PC-9 (cell line): Measurements from ENCODE around the gene VIPR1. TPM values are rescaled to one million over a fixed set of nuclear protein-coding genes. Genes with fewer than 3 reads are reported as not detected.

Experiments
- BruUV-seq: library from RNA; stranded (reverse); fragments of 400-500 nt; replicated peaks from 2 replicates; lab custom pipeline; 2021; lab: Mats Ljungman, UMichigan
- CTCF ChIA-PET: fragments of 300-600 bp; sonication (Branson Sonifier 250); formaldehyde crosslinking; loops from one replicate; lab custom pipeline; 2022; ENCODE audit warnings: antibody characterized with exemption; lab: Charles Lee
- POLR2A ChIA-PET: fragments of 300-600 bp; sonication (Branson Sonifier 250); formaldehyde crosslinking; loops from one replicate; lab custom pipeline; 2022; ENCODE audit warnings: antibody characterized with exemption; ENCODE audit not compliant: unreplicated experiment; lab: Charles Lee
- DNase-seq, 2 experiments: peaks; one replicate each; pipeline versions ENCODE4 v3.0.0 to v3.0.0-alpha.2; 2015 to 2022; ENCODE audit warnings: mixed read lengths in 1 of 2
- H2AFZ ChIP-seq: fragments of 200-600 bp; sonication (generic); 2 replicates; pipeline ENCODE4 v1.8.1; 2017; ENCODE audit warnings: antibody characterized with exemption
- H3F3A ChIP-seq: fragments of 200-600 bp; sonication (generic); 2 replicates; pipeline ENCODE4 v1.8.1; 2017; ENCODE audit warnings: antibody characterized with exemption, mild to moderate bottlenecking, low read depth; ENCODE audit not compliant: insufficient read depth
- H3K27ac ChIP-seq: fragments of 200-600 bp; sonication (generic); 2 replicates; pipeline ENCODE4 v1.6.1; 2016; ENCODE audit warnings: mixed run types
- H3K27me3 ChIP-seq: fragments of 200-600 bp; sonication (generic); 2 replicates; pipeline ENCODE4 v1.6.1; 2016; ENCODE audit warnings: low read depth, mixed run types; ENCODE audit not compliant: insufficient read depth
- H3K36me3 ChIP-seq: fragments of 200-600 bp; sonication (generic); 2 replicates; pipeline ENCODE4 v1.6.1; 2016; ENCODE audit warnings: low read depth, mixed run types
- H3K4me1 ChIP-seq: fragments of 200-600 bp; sonication (generic); replicated peaks from 2 replicates; pipeline ENCODE4 v1.6.1; 2016; ENCODE audit warnings: mixed run types; ENCODE audit not compliant: insufficient read depth
- H3K4me2 ChIP-seq: fragments of 200-600 bp; sonication (generic); 2 replicates; pipeline ENCODE4 v1.6.1; 2017; ENCODE audit warnings: mixed run types
- H3K4me3 ChIP-seq: fragments of 200-600 bp; sonication (generic); 2 replicates; pipeline ENCODE4 v1.6.1; 2016; ENCODE audit warnings: mixed run types
- H3K79me2 ChIP-seq: fragments of 200-600 bp; sonication (generic); 2 replicates; pipeline ENCODE4 v1.6.1; 2017; ENCODE audit warnings: low read depth, mixed run types
- H3K9me2 ChIP-seq: fragments of 200-600 bp; sonication (generic); 2 replicates; pipeline ENCODE4 v1.8.1; 2017; ENCODE audit warnings: mild to moderate bottlenecking; ENCODE audit not compliant: insufficient read depth
- H3K9me3 ChIP-seq: fragments of 200-600 bp; sonication (generic); 2 replicates; pipeline ENCODE4 v1.8.1; 2016; ENCODE audit warnings: low read depth; ENCODE audit not compliant: insufficient read depth
- H4K20me1 ChIP-seq: fragments of 200-600 bp; sonication (generic); 2 replicates; pipeline ENCODE4 v1.8.1; 2017; ENCODE audit not compliant: insufficient read depth
- CTCF ChIP-seq: fragments of 200-600 bp; sonication (generic); conservative IDR thresholded peaks from 2 replicates; pipeline ENCODE4 v1.6.1; 2017; ENCODE audit warnings: mixed run types, antibody characterized with exemption, mild to moderate bottlenecking, moderate library complexity
- EZH2 ChIP-seq: fragments of 200-600 bp; sonication (generic); IDR thresholded peaks from 2 replicates; pipeline ENCODE4 v1.8.0; 2017; ENCODE audit warnings: antibody characterized with exemption, low read depth
- intact Hi-C: fragments of 100-400 bp; cut with micrococcal nuclease; formaldehyde crosslinking; loops from one replicate; pipeline ENCODE4 v1.10.0; 2022; ENCODE audit not compliant: unreplicated experiment
- total RNA-seq: library from RNA; stranded (reverse); gene quantifications from 2 replicates; pipeline ENCODE4 v1.2.3, GENCODE V29; 2021

Gene VIPR1
- total RNA-seq, 1 experiment from 2014 or later, result 23.9 TPM

GRCh38 chr3:42492508-42493080 is 9.8 kb upstream of the VIPR1 start:
- intact Hi-C loops, result no loop called here
- Histone ChIP-seq H3K4me2 (no peak overlapping the region; the same call in 1 of the 2 replicates), H3K27ac (no peak overlapping the region), H2AFZ (no peak overlapping the region), H3K79me2 (no peaks in the 10 kb centered on the region), H3F3A (peaks cover 26% of the 10 kb centered on the region; the same call in 1 of the 2 replicates), H3K36me3 (no peaks in the 10 kb centered on the region), H3K4me3 (no peak overlapping the region), H3K27me3 (no peaks in the 10 kb centered on the region), H3K9me2 (no peaks in the 10 kb centered on the region), H3K9me3 (no peaks in the 10 kb centered on the region), H3K4me1 (peaks cover 69% of the 10 kb centered on the region), H4K20me1 (no peaks in the 10 kb centered on the region)
- POLR2A ChIA-PET, result no interaction called here
- CTCF ChIA-PET, result no interaction called here
- DNase-seq, result no peak
- BruUV-seq, result no TSS peak
- TF ChIP-seq CTCF (no peak), EZH2 (no peak)

- BruUV-seq, result no TSS peak
- Histone ChIP-seq H3K9me3 (no peaks in the 10 kb centered on the region), H4K20me1 (no peaks in the 10 kb centered on the region), H3F3A (peaks cover 31% of the 10 kb centered on the region; the same call in 1 of the 2 replicates), H3K27me3 (no peaks in the 10 kb centered on the region), H3K4me3 (no peak overlapping the region), H3K27ac (no peak overlapping the region), H3K9me2 (no peaks in the 10 kb centered on the region), H3K4me2 (no peak overlapping the region), H3K4me1 (peaks cover 73% of the 10 kb centered on the region), H3K36me3 (no peaks in the 10 kb centered on the region), H2AFZ (no peak overlapping the region), H3K79me2 (no peaks in the 10 kb centered on the region)
- intact Hi-C loops, result no loop called here
- no peak for TF ChIP-seq CTCF
- no peak for TF ChIP-seq EZH2
- no peak for DNase-seq
- ChIA-PET CTCF (no interaction called here), POLR2A (no interaction called here)
Measured at GRCh38 chr3:42493126-42493797, 9.2 kb upstream of the VIPR1 start.

GRCh38 chr3:42493798-42494151 is 8.7 kb upstream of the VIPR1 start:
- Histone ChIP-seq H3K9me3 (no peaks in the 10 kb centered on the region), H4K20me1 (no peaks in the 10 kb centered on the region), H3K4me3 (no peak overlapping the region), H3K27ac (no peak overlapping the region), H3K4me2 (no peak overlapping the region), H3K4me1 (peaks cover 72% of the 10 kb centered on the region), H3K27me3 (no peaks in the 10 kb centered on the region), H3K36me3 (no peaks in the 10 kb centered on the region), H3K79me2 (no peaks in the 10 kb centered on the region), H3F3A (peaks cover 34% of the 10 kb centered on the region; the same call in 1 of the 2 replicates), H3K9me2 (no peaks in the 10 kb centered on the region), H2AFZ (no peak overlapping the region)
- CTCF ChIA-PET, result no interaction called here
- DNase-seq, result no peak
- intact Hi-C loops, result no loop called here
- BruUV-seq, result no TSS peak
- no peak for TF ChIP-seq EZH2
- no peak for TF ChIP-seq CTCF
- POLR2A ChIA-PET, result no interaction called here
